Fibroblast of skin of left quadriceps (primary cell): ENCODE data around the gene GMDS.

Experiments
- DNase-seq, 2 experiments: peaks; one replicate each; pipeline ENCODE4 v3.0.0-alpha.2; 2013; ENCODE audit warnings: low read depth in 2 of 2

The GMDS gene

GRCh38 chr6:1832844-1833787 is 412.3 kb downstream of the GMDS start:
- no peak for DNase-seq

GRCh38 chr6:1832358-1832757 is 413.0 kb downstream of the GMDS start:
- no peak for DNase-seq

DNA sequence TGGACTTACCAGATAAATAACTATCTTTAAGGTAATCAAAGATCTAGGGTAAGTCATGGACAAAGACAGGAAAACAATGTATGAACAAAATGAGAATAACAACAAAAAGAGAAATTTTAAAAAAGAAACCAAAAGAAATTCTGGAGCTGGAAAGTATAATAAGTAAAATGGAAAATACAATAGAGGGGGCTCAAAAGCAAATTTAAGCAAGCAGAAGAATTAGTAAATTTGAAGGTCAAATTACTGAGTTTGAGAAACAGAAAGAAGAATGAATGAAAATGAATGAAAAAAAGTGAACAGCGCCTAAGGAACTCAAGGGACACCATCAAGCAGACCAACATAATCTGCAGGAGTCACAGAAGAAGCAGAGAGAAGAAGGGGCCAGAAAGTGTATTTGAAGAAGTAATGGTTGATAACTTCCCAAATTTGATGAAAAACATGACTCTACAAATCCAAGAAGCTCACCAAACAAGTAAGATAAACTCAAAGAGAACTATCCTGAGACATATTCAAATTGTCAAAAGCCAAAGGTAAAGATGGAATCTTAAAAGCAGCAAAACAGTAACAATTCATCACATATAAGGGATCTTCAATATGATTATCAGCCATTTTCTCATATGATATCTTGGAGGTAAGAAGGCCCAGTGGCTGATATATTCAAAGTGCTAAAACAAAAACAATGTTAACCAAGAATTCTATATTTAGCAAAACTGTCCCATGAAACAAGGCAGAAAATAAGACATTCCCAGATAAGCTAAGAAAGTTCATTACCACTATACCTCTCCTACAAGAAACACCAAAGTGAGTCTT is 417.2 kb downstream of the GMDS start:
- DNase-seq: no peak

GRCh38 chr6:1825926-1826325 is 419.5 kb downstream of the GMDS start:
- no peak for DNase-seq

- DNase-seq: no peak
Observed at GRCh38 chr6:1825277-1825676, 420.1 kb downstream of the GMDS start.

DNA sequence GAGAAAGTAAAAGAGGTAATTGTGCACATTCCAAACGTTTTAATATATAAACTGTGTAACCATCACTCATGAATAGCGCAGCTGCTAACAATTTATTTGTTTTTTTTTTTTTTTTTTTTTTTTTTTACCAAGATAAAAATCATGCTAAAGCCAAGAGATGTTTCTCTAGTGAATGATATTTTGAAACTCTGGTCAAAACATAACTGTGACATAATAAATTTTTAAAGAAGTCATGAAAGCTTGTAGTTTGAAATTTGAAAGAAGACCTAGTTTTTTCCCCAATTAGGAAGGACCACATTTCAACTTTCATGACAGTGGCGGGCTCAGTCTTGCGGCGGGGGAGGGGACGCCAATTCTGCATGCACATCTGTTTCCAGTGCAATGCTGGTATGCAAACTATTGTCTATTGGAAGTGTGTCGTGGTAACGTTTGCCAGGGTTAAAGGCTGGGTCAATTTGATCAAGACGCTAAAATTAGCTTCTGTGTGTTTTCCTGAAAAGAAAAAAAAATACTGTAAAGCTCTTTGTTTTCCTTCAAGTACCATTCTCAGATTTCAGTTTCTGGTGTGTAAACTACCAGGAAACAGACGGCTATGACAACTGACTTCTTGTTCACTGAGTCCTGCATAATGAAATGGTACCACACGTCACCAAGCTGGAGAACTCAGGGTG is 423.8 kb downstream of the GMDS start:
- peak; percentile 76 to 79 for DNase-seq

- no peak for DNase-seq
Observed at GRCh38 chr6:1821164-1821512, 424.3 kb downstream of the GMDS start.

DNA sequence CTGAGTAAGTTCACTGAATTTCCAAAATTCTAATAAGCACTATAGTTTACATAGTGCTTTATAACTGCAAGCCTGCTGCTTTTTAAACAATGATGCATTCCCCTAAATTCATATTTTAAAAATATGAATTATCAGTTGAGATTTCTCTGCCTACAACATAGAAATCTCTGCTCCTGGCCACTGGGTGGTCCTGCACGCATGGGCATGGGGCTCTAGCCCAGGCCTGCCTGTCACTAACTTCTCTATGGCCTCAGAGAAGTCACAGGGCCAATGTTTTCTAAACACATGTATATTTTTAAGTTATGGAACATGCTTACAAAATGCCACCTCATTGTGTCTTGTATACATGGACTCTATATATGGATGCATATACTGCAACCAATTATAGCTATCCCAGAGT is 424.7 kb downstream of the GMDS start:
- DNase-seq: no peak

GRCh38 chr6:1820165-1820564 is 425.2 kb downstream of the GMDS start:
- peak; percentile 86 to 87 for DNase-seq

DNA sequence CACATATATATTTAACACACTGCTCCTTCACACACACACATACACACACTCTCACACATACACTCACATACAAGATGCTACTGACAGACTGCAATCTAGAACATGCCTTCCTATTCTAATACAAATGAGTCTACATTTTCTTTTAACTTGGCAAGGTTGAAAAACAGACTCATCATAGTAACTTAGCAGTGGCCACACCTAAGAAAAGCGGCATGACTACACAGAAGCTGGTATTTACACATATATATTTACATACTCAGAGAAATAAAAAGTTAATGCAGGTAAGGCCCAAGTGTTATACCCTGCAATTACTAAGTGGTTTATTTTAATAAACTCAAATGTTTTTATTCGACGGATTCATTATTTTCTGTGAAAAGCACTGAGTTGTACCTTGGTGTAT is 426.4 kb downstream of the GMDS start:
- no peak for DNase-seq

DNA sequence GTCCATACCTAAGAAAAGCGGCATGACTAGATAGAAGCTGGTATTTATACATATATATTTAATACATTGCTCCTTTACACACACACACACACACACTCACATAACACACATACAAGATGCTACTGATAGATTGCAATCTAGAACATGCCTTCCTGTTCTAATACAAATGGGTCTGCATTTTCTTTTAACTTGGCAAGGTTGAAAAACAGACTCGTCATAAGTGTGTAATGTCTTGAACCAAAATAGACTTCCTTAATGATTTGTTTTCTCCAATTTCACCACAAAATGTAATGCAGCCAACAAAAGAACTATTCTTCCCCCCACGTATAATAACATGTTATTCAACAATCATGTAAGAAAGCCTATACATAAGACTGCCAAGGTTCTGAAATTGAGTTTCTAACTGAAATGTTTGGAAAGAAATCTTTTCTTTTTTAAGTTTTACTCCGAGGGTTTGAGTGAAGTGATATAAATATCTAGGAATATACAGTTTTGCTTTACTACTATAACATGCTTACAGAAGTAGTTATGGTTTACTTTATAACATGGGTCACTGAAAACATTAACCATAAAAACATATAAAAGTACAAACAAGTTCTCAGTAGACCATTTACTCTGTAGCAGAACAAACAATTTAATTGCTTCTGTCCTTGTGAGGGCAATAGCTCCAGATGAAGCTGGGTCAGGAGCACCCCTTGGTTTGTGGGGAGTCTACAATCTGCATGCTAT is 428.2 kb downstream of the GMDS start:
- peak in 1 of 2 experiments; percentile 31 for DNase-seq

DNA sequence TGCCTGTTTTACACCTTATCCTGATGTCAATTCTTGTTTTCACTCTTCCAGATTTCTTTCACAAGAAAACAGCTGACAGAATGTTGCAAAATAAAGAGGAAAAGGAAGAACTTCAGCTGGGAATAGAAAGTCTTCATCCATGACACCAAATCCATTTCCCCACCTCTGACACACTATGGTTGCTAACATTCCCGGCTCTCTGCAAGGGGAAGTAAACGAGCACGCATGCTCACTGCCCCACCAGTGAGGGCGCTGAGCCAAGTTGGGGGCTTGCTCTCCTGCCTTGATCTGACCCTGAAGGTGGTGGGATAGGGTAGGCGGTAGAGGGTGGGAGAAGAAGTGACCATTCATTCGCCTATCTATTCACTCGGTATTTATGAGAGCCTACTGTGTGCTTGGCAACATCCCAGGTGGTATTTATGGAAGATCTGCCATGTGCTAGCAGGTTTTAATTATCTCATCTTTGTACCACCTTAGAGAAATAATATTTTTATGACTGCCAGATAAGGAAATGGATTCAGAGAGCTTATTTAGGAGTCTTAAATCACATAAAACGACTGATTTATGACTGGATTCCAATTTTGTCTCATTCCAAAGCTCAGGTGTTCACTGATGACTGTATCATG is 429.5 kb downstream of the GMDS start:
- no peak for DNase-seq

- DNase-seq: no peak
Observed at GRCh38 chr6:1814279-1814678, 431.1 kb downstream of the GMDS start.

DNA sequence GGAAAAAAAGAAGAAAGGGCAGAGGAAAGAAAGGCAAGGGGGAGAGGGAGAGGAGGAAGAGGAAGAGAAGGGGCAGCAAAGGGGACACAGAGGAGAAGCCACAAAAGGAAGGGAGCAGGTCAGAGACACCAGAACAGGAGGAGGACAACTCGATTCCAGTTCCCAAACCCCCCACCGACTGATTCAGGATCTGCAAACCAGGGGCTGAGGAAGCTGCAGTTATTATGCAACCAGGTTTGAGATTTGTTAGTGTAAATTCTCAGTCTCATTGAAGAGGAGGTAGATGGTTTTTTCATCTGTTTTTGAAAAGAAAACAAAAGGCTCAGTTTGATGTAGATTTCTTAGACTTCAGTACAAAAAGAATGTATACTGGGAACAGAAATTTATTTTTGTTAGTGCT is 432.9 kb downstream of the GMDS start:
- no peak for DNase-seq

- no peak for DNase-seq
Observed at GRCh38 chr6:1812034-1812433, 433.4 kb downstream of the GMDS start.

DNA sequence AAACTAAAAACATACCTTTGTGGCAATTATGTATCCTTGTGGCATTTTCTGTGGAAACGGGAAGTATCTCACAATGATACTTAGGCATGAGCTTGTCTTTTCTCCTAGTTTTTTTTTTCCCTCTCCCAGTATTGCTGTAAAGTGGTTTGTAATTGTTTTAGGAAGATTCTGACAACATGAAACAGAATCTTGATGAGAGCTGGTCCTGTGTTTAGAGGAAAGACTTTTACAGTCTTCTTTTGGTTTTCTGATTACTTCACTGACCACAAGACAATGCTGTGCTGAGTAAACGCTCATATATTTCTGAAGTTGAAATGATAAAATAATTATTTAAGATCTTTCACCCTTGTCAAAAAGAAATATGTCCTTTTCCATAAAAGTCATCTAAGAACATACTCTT is 434.5 kb downstream of the GMDS start:
- no peak for DNase-seq

DNA sequence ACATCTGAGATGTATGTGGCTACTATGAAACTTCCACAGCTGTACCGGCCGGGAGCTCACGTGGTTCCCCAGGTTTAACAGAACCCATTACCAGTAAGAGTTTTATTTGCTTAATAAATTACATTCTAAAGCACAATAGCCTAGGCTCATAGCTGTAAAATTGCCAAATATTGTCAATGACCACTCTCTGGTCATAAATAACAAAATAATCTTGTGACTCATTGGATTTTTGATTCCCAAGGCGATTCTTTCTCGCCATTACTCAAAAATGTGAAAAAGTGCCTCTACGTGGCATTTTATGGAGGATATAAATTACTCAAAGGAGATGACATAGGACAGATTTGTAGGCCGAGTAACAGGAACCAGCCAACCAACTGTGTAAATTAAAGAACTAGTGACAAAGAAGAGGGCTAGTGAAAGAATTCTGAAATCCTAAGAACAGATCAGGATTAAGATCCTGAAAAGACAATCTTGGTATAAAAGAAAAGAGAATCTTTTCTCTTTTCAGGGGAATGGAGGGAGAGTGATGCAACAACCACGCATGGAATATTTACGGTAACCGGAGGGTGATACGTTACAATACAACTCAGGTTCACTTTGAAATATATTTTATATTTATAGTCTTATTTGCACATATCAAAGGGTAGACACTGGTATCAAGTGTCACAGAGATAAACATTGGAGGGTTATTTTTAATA is 436.0 kb downstream of the GMDS start:
- no peak for DNase-seq

DNA sequence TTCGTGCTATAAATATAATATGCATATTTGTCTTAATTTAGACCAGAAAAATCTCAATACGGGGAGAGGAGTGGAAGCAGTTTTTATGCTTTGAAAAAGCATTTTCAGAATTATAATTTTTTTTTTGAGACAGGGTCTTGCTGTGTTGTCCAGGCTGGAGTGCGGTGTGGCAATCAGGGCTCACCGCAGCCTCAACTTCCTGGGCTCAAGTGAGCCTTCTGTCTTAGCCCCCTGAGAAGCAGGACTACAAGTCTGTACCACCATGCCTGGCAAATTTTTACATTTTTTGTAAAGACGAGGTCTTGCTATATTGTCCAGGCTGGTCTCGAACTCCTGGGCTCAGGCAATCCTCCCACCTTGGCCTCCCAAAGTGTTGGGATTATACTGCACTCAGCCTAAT is 438.5 kb downstream of the GMDS start:
- no peak for DNase-seq

GRCh38 chr6:1802491-1803395 is 442.7 kb downstream of the GMDS start:
- DNase-seq: peak in 1 of 2 experiments; percentile 49

DNA sequence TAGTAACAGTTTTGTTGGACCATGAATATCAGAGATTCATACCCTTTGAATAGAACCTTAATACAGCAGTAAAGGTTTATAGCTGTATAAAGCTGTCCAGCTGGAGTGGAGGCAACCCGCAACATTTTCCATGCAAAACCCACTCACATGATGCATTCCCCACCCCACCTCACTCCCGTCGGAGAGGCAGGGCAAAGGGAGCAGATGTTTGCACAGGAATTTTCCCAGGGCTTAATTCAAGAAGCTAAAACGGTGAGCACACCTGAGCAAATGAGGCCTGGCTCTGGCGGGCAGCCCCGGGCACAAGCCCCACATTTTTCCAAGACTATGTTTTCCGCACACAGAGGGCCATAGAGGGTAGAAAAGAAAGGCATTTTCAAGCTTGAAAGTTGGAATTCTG is 444.0 kb downstream of the GMDS start:
- DNase-seq: no peak
